Activated CD4-positive, alpha-beta memory T cell treated with anti-CD3 and anti-CD28 coated beads for 36 hours (primary cell): Measurements from ENCODE around the gene GNAS-AS1. TPM values are rescaled to one million over a fixed set of nuclear protein-coding genes. Genes with fewer than 3 reads are reported as not detected.

Experiments
- CTCF ChIA-PET: fragments of 350-600 bp; sonication (Branson Sonifier 250); formaldehyde crosslinking; loops from one replicate; lab custom pipeline; 2021; ENCODE audit warnings: antibody characterized with exemption, inconsistent platforms; lab: Charles Lee
- POLR2A ChIA-PET: fragments of 350-600 bp; sonication (Branson Sonifier 250); formaldehyde crosslinking; loops from one replicate; lab custom pipeline; 2021; ENCODE audit warnings: antibody characterized with exemption; lab: Charles Lee
- DNase-seq: peaks from one replicate; pipeline ENCODE4 v3.0.0-alpha.2; 2020
- H3K27ac Mint-ChIP-seq: one replicate; pipeline ENCODE4 v1.8.0; 2021; ENCODE audit warnings: mixed read lengths
- H3K27me3 Mint-ChIP-seq: one replicate; pipeline ENCODE4 v1.8.0; 2021; ENCODE audit warnings: mixed read lengths
- H3K36me3 Mint-ChIP-seq: one replicate; pipeline ENCODE4 v1.8.0; 2021; ENCODE audit warnings: mixed read lengths
- H3K4me1 Mint-ChIP-seq: one replicate; pipeline ENCODE4 v1.8.0; 2021; ENCODE audit warnings: low read depth, mixed read lengths
- H3K4me3 Mint-ChIP-seq: one replicate; pipeline ENCODE4 v1.8.0; 2021; ENCODE audit warnings: mild to moderate bottlenecking, mixed read lengths
- H3K9me3 Mint-ChIP-seq: one replicate; pipeline ENCODE4 v1.8.0; 2021; ENCODE audit warnings: mixed read lengths
- intact Hi-C: fragments of 100-400 bp; cut with micrococcal nuclease; formaldehyde crosslinking; loops from one replicate; pipeline ENCODE4 v1.15.1; 2023
- total RNA-seq, 2 experiments: library from RNA; stranded (reverse); gene quantifications; one replicate each; pipeline ENCODE4 v1.2.3, GENCODE V29; 2021

Gene GNAS-AS1
- total RNA-seq, 2 experiments from 2014 or later: 1.1 to 1.3 TPM

DNA sequence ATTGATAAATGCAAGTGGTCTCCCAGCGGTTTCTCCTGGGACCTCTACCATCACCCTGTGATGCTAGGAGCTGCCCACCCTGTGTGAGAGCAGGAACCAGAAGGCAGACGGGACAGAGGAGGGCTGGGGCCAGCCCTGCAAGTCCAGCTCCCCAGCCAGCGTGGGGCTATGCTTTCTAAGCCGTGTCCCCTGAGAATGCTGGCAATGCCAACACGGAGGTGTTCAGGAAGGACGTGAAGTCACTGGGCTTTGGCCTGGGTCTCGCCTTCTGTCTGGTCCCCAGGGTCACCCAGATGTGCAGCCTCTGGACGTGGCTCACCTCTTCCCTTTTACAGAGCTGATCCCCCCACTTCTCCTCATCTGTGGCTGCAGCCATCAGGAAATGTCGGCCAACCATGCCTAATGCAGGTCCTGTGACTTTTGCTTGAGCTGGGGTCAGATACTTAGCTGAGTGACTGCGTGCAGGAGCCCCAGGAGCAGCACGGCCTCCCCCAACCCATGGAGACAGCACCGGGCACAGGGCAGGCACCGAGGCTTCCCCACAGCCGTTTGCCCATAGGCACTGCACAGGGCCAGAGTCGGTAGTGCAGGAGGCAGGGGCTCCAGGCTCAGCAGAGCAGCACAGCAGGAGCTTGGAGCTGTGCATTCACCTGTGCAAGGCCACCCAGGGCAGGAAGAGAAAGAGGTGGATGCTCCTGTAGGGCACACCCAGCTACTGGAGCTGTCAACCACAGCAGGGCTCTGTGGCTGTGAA, 66.2 kb downstream of the GNAS-AS1 start:
- H3K36me3 Mint-ChIP-seq: no peaks in the 10 kb centered on the region
- H3K4me3 Mint-ChIP-seq: no peak overlapping the region
- POLR2A ChIA-PET: no interaction called here

DNA sequence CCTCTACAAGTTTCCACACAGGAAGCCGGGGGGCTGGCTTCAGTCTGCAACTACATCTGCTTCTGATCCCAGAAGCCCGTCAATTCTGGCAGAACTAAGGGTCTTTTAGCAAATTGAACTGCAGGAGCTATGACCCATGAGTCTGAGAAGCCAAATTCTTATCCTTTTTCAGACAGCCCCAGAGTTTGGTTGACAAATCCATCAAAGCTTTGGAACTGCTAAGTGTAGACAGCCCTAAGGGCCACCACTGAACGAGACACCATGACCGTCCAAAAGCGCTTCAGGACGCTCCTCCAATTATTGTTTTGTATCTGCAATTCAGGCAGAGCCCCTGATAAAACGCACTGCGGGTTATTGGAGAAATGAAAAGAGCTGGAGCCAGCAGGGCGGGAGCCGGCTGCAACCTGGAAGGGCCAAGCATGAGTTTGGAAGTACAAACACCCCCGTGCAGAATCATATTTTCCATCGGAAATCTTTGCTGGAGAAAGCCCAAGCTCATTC, 67.1 kb downstream of the GNAS-AS1 start:
- H3K27me3 Mint-ChIP-seq: peaks cover 31% of the 10 kb centered on the region
- intact Hi-C loops: no loop called here
- POLR2A ChIA-PET: no interaction called here
- H3K4me3 Mint-ChIP-seq: no peak overlapping the region
- H3K27ac Mint-ChIP-seq: no peak overlapping the region
- no peak for DNase-seq
- no peaks in the 10 kb centered on the region for H3K9me3 Mint-ChIP-seq
- CTCF ChIA-PET: interaction anchor here (0.8 kb wide), 1 partner anchor 787 kb away, joined by 4 read pairs; no protein-coding TSS in a partner anchor
- H3K4me1 Mint-ChIP-seq: no peaks in the 10 kb centered on the region
- no peaks in the 10 kb centered on the region for H3K36me3 Mint-ChIP-seq

More for the DNA sequence above, 66.2 kb downstream of the GNAS-AS1 start:
- DNase-seq: no peak
- CTCF ChIA-PET: interaction anchor here (1.0 kb wide), 1 partner anchor 68 kb away, joined by 3 read pairs; the partner anchor contains the start of gene GNAS
- no peaks in the 10 kb centered on the region for H3K4me1 Mint-ChIP-seq
- intact Hi-C loops: no loop called here
- peaks cover 28% of the 10 kb centered on the region for H3K27me3 Mint-ChIP-seq
- no peak overlapping the region for H3K27ac Mint-ChIP-seq
- no peaks in the 10 kb centered on the region for H3K9me3 Mint-ChIP-seq

DNA sequence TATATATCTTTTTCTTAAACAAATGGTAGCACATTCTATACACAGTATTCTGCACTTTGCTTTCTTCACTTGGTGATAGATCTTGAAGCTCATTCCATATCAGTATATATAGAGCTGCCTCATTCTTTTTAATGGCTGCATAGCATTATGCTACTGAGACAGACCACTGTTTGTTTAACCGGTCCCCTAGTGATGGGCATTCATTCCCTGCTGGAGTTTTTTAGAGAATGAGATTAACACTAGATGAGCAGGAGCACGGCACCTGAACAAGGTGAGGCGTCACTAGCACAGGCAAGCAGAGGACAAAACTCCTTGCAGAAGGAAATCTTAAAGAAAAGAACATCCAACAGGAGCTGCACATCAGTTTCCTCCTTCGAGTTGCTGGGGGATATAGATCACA, 69.6 kb downstream of the GNAS-AS1 start:
- DNase-seq: no peak
- no peak overlapping the region for H3K27ac Mint-ChIP-seq
- no peak overlapping the region for H3K4me3 Mint-ChIP-seq
- ChIA-PET CTCF (no interaction called here), POLR2A (no interaction called here)
- intact Hi-C loops: no loop called here
- H3K4me1 Mint-ChIP-seq: no peaks in the 10 kb centered on the region
- H3K36me3 Mint-ChIP-seq: no peaks in the 10 kb centered on the region
- no peaks in the 10 kb centered on the region for H3K9me3 Mint-ChIP-seq
- peaks cover 27% of the 10 kb centered on the region for H3K27me3 Mint-ChIP-seq

DNA sequence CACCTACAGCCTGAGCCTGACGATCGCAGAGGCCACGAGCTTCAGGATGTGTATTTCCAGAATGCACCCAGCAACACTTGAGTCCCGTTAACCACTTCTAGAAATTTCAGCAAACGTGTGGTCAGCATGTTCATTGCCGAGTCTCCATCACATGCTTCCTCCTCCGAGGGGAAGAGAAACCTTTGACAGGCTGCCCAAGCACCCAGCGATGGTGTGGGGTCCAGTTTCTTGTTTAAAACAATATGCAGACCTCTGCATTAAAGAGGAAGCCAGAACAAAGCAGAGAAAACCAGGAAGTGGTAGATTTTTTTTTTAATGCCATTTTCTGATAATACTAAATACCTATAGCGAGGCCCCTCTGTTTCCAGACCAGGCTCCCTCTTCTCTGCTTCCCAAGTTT, 71.9 kb downstream of the GNAS-AS1 start:
- DNase-seq: no peak
- H3K9me3 Mint-ChIP-seq: no peaks in the 10 kb centered on the region
- no peak overlapping the region for H3K27ac Mint-ChIP-seq
- CTCF ChIA-PET: no interaction called here
- POLR2A ChIA-PET: no interaction called here
- H3K4me3 Mint-ChIP-seq: no peak overlapping the region
- H3K27me3 Mint-ChIP-seq: peaks cover 19% of the 10 kb centered on the region
- no peaks in the 10 kb centered on the region for H3K36me3 Mint-ChIP-seq
- H3K4me1 Mint-ChIP-seq: no peaks in the 10 kb centered on the region
- intact Hi-C loops: no loop called here

DNA sequence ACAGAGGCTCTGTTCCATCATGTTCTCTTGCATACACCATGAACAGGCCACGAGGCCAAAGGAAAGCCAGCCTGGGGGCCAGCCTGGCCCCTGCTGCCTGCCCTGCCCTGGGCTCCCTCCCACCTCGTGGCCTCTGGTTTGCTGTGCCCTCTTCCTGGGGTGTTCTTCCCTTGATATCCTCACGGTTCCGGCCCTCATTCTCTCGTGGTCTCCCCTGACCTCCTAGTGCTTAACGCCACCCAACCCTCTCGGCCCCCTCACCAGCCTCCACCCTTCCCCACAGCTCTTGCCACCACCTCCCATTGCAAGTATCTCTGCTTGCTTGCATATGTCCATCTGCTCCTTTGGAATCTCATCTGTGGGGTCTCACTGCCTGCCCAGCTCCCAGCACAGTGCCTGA, 73.0 kb downstream of the GNAS-AS1 start:
- CTCF ChIA-PET: no interaction called here
- no peak for DNase-seq
- Mint-ChIP-seq H3K4me1 (no peaks in the 10 kb centered on the region), H3K9me3 (no peaks in the 10 kb centered on the region), H3K36me3 (no peaks in the 10 kb centered on the region), H3K27me3 (peaks cover 18% of the 10 kb centered on the region), H3K27ac (no peak overlapping the region), H3K4me3 (no peak overlapping the region)
- intact Hi-C loops: no loop called here
- POLR2A ChIA-PET: no interaction called here

DNA sequence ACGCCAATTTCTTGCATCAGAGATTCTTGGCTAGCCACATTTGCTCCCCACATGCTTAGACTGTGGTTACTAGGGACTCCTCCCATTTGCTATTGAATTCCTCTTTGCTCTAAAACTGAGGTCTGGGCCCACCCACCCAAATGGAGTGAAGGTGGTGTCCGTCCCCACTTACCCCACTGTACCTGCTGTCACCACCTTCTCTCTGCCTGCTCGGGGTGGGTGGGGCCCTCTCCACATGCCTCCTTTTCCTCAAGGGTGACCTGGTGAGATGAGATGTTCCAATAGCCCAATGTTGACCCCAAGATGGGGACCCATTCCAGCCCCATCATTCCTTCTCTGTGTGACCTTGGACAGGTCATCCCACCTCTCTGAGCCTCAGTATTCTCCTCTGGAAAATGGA, 74.6 kb downstream of the GNAS-AS1 start:
- ChIA-PET POLR2A (no interaction called here), CTCF (no interaction called here)
- Mint-ChIP-seq H3K27ac (no peak overlapping the region), H3K9me3 (no peaks in the 10 kb centered on the region), H3K27me3 (peaks cover 16% of the 10 kb centered on the region), H3K4me1 (no peaks in the 10 kb centered on the region), H3K36me3 (no peaks in the 10 kb centered on the region), H3K4me3 (no peak overlapping the region)
- intact Hi-C loops: no loop called here
- DNase-seq: no peak

DNA sequence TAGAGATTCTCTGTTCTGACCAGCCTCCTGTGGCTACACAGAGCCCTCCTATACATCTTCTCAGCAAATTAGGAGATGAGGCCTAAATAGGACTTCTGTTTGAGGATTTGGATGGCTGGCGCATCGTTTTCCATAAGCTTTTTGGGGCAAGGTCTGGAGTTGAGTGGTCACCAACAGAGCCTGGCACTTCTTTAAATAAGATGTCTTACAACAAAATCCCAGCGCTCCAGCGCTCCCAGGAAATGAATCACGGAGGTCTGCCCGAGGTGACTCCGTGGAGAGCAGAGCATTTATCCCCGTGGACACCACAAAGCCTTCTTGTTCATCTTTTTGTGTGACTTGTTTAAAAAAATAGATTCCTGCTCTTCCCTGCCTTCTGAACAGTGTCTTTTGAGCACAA, 75.3 kb downstream of the GNAS-AS1 start:
- peaks cover 17% of the 10 kb centered on the region for H3K27me3 Mint-ChIP-seq
- CTCF ChIA-PET: no interaction called here
- no peaks in the 10 kb centered on the region for H3K4me1 Mint-ChIP-seq
- H3K9me3 Mint-ChIP-seq: no peaks in the 10 kb centered on the region
- intact Hi-C loops: no loop called here
- no peak for DNase-seq
- H3K27ac Mint-ChIP-seq: no peak overlapping the region
- no peaks in the 10 kb centered on the region for H3K36me3 Mint-ChIP-seq
- POLR2A ChIA-PET: no interaction called here
- no peak overlapping the region for H3K4me3 Mint-ChIP-seq

DNA sequence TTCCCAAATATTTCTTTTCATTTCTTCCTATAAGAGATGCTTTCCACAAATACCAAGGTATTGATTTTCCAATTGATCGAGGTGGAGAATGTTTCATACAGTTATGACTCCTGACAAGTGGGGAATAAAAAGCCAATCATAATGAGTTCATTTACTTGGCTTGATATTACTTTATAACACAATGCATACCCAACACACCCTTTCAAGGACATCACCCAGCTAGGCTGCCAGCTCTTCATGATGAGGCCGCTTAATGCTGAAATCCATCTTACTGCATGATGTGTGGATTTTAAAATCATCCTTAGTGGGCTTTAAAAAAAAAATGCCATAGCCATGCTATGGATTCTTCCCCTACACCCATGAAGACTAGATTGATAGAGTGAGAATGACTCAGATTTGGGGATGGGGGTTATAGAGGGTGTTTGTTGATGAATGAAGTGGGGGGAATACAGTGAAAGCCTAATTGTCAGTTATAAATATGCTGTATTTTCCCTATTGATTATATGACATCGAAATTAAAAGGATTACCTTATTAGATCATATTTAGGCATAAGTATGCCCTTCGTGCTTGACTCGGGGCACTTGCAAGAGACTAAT, 75.9 kb downstream of the GNAS-AS1 start:
- no peak for DNase-seq
- POLR2A ChIA-PET: no interaction called here
- H3K4me3 Mint-ChIP-seq: no peak overlapping the region
- H3K4me1 Mint-ChIP-seq: no peaks in the 10 kb centered on the region
- no peak overlapping the region for H3K27ac Mint-ChIP-seq
- intact Hi-C loops: no loop called here
- H3K27me3 Mint-ChIP-seq: peaks cover 21% of the 10 kb centered on the region
- H3K36me3 Mint-ChIP-seq: no peaks in the 10 kb centered on the region
- H3K9me3 Mint-ChIP-seq: no peaks in the 10 kb centered on the region
- CTCF ChIA-PET: no interaction called here

DNA sequence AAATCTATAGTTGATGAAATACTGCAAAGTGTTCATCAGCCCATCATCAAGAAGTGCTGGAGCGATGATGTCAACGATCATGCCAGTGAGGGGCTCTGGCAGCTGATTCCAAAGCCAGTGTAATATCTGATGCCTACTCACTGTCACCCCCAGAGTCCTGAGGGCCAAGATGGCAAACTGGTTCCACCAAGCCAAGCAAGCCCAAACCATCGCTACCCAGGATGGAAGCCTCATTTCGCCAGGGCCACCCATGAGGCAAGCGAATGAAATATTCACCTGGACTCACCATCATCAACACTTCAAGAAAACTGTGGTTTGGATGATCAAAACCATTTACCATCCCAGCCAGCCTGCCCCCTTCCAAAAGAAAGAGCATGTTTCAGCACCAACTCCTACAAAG, 76.5 kb downstream of the GNAS-AS1 start:
- ChIA-PET POLR2A (no interaction called here), CTCF (no interaction called here)
- H3K9me3 Mint-ChIP-seq: no peaks in the 10 kb centered on the region
- H3K4me3 Mint-ChIP-seq: no peak overlapping the region
- H3K36me3 Mint-ChIP-seq: no peaks in the 10 kb centered on the region
- no peaks in the 10 kb centered on the region for H3K4me1 Mint-ChIP-seq
- no peak overlapping the region for H3K27ac Mint-ChIP-seq
- no peak for DNase-seq
- intact Hi-C loops: no loop called here
- peaks cover 21% of the 10 kb centered on the region for H3K27me3 Mint-ChIP-seq

DNA sequence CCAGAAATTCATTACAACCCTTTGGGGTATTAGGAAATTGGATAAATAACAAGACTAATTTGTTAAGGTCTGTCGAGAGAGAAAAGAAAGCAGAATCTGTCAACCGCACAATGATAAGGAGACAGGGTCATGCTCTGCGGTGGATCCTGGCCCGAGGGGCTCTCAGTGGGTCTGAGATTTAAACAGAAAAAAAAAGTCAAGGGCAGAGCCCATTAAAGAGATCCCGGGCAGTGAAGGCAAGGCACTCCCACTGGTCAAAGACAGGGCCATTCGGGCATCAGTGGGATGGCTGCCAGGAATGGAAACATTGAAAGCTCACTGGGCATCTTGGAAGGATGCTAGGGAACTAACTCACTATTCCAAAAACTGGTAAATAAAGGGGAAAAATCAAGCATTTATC, 77.9 kb downstream of the GNAS-AS1 start:
- ChIA-PET POLR2A (no interaction called here), CTCF (no interaction called here)
- H3K9me3 Mint-ChIP-seq: no peaks in the 10 kb centered on the region
- H3K27me3 Mint-ChIP-seq: peaks cover 25% of the 10 kb centered on the region
- H3K4me1 Mint-ChIP-seq: no peaks in the 10 kb centered on the region
- intact Hi-C loops: no loop called here
- no peaks in the 10 kb centered on the region for H3K36me3 Mint-ChIP-seq
- H3K4me3 Mint-ChIP-seq: no peak overlapping the region
- no peak overlapping the region for H3K27ac Mint-ChIP-seq
- DNase-seq: no peak
